Small intestine (tissue), 7 donors: ENCODE data around the gene ATRN. TPM values are rescaled to one million over a fixed set of nuclear protein-coding genes. Genes with fewer than 3 reads are reported as not detected.
"Not testable (repeated sequence)": the region's sequence is repeated elsewhere in the genome, so short reads cannot be mapped to it uniquely, and the experiment has no call there.

Experiments used
- DNase-seq, 2 donors: peaks; one replicate each; pipeline versions ENCODE4 v3.0.0 to v3.0.0-alpha.2; 2013
- FAIRE-seq: peaks from 2 replicates; lab custom pipeline; 2012; peaks lifted over from hg19 to GRCh38; lab: Jason Lieb, UNC
- H3K27ac ChIP-seq, 3 donors: one replicate each; pipeline ENCODE4 v1.5.1; 2013; ENCODE audit warnings: low read length in 2 of 3, mild to moderate bottlenecking in 2 of 3, control low read depth in 1 of 3, inconsistent platforms in 1 of 3, low read depth in 1 of 3, moderate library complexity in 1 of 3
- H3K27me3 ChIP-seq, 3 donors: one replicate each; pipeline ENCODE4 v1.6.1; 2013; ENCODE audit warnings: low read length in 3 of 3, inconsistent platforms in 1 of 3; ENCODE audit not compliant: control insufficient read depth in 3 of 3, insufficient read depth in 3 of 3
- H3K36me3 ChIP-seq, 3 donors: one replicate each; pipeline ENCODE4 v1.6.1; 2013; ENCODE audit warnings: low read length in 3 of 3, inconsistent platforms in 1 of 3, low read depth in 1 of 3, mild to moderate bottlenecking in 1 of 3, moderate library complexity in 1 of 3; ENCODE audit not compliant: control insufficient read depth in 3 of 3, insufficient read depth in 2 of 3
- H3K4me1 ChIP-seq, 3 donors: one replicate each; pipeline ENCODE4 v1.6.1; 2013; ENCODE audit warnings: low read length in 2 of 3, inconsistent platforms in 1 of 3, low read depth in 1 of 3, mild to moderate bottlenecking in 1 of 3, moderate library complexity in 1 of 3; ENCODE audit not compliant: control insufficient read depth in 3 of 3, insufficient read depth in 2 of 3
- H3K4me3 ChIP-seq, 3 donors: one replicate each; pipeline ENCODE4 v1.5.1; 2013; ENCODE audit warnings: low read length in 3 of 3, control low read depth in 1 of 3, inconsistent platforms in 1 of 3, low read depth in 1 of 3, mild to moderate bottlenecking in 1 of 3, moderate library complexity in 1 of 3
- H3K9me3 ChIP-seq, 2 donors: one replicate each; pipeline ENCODE4 v1.6.1; 2013; ENCODE audit warnings: low read depth in 1 of 2, low read length in 1 of 2; ENCODE audit not compliant: control insufficient read depth in 2 of 2, insufficient read depth in 1 of 2
- WGBS, 3 donors: extraction: QIAGEN DNeasy Blood & Tissue Kit; methylation state at CpG; one replicate each; pipeline ENCODE4 v1.1.7; 2013; 5-methylcytosine and 5-hydroxymethylcytosine counted together
- polyA plus RNA-seq, 4 donors: library from polyadenylated mRNA; stranded (reverse) in 3 of 4; unstranded in 1 of 4; fragments of 200-250 nt in 3 of 4; fragments of 120-200 nt in 1 of 4; gene quantifications; one replicate each; pipeline versions ENCODE4 v1.2.1 to v1.2.3, GENCODE V29; 2013
- donor health status: healthy with polysubstance abuse.
- donor health status: control.
- donor health status: control.
- donor health status: Bipolar disorder and iron deficiency.
- donor health status: healthy.

The ATRN gene
- polyA plus RNA-seq, 4 donors, result 11.4 to 126 (median 19.3) TPM

DNA sequence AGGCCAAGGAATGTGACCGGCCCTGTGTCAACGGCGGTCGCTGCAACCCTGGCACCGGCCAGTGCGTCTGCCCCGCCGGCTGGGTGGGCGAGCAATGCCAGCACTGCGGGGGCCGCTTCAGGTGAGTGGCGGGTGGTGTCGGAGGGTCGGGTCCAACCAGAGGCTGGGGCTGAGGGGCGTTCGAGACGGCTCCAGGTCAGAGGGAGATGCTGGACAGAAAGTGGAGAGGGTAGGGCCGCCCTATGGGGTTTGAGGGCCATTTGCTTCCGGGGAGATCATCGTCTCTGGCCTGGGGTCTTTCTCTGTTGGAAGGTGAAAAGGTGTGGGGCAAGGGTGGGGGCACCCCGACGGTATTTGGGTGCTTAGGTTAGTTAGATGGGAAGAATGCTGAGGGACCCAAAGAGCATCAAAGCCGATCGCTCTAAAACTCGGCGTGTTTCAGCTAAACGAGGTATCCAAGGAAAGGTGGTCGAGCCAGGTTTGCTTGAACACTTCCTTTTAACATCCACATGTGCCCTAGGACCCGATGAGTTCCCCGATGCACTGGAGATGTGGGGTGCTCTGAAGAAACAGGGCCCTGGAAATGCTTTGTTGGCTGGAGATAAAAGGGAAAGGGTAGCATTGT, 691 bp downstream of the ATRN start:
- no peaks in the 10 kb centered on the region for H3K27me3 ChIP-seq
- H3K27ac ChIP-seq, result peak overlapping the region; percentile 73 to 79 (median 75)
- H3K4me3 ChIP-seq, result peak overlapping the region; percentile 83 to 98 (median 90)
- no peaks in the 10 kb centered on the region for H3K9me3 ChIP-seq
- WGBS, 3 donors, result 0 to 1% (median 1%) methylated on average over 30 of the region's 30 CpGs
- H3K4me1 ChIP-seq, result peaks cover 2 to 17% (median 17%) of the 10 kb centered on the region in 3 donors
- peaks cover 0 to 5% (median 0%) of the 10 kb centered on the region in 3 donors for H3K36me3 ChIP-seq
- no peak for FAIRE-seq
- peak in 1 of 2 donors; percentile 46 for DNase-seq

DNA sequence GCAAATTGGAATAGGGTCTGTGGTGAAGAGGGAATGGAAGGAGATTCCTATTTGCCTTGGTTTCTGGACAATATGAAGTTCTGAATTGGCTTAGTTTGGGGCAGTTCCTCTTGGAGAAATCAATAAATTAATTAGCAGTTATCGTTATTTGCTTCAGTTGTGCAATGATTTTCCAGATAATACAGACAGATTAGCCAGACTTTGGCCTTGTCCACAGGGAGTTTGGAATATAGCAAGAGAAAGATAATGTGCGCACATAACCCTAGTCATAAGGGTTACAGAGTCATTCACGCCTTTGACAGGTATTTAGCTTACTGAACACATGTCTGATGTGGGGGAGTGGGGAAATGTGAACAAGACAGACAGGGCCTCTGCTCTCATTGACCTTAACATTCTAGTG, 1.3 kb downstream of the ATRN start:
- Histone ChIP-seq H3K27ac (peak overlapping the region in 2 of 3 donors; percentile 75 to 79), H3K4me1 (peaks cover 2 to 17% (median 17%) of the 10 kb centered on the region in 3 donors), H3K27me3 (no peaks in the 10 kb centered on the region), H3K36me3 (peaks cover 0 to 5% (median 0%) of the 10 kb centered on the region in 3 donors), H3K4me3 (peak overlapping the region in 2 of 3 donors; percentile 83 to 98), H3K9me3 (no peaks in the 10 kb centered on the region)
- FAIRE-seq, result no peak
- WGBS, 3 donors, result 17 to 58% (median 24%) methylated on average over 3 of the region's 3 CpGs
- peak; percentile 64 to 93 for DNase-seq

DNA sequence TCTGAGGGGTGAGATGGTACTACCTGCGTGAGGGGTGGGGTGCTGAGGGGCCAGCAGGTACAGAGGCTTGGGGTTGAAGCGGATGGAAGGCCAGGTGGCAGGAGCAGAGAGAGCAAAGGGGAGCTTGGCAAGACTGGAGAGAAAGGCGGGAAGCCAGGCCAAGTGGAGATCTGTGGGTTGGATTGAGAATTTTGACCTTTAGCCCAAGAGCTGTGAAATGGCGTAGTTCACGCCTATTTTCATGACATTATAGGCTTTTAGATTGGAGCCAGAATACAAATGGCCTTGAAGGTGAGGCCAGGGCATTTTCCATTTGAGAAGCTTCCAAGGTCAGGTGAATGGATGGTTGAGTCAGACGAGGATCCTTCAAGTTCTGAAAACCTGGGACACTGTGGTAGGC, 2.5 kb downstream of the ATRN start:
- Histone ChIP-seq H3K9me3 (no peaks in the 10 kb centered on the region), H3K36me3 (peaks cover 0 to 5% (median 2%) of the 10 kb centered on the region in 3 donors), H3K27ac (peak overlapping the region in 2 of 3 donors; percentile 7 to 25), H3K4me3 (peak overlapping the region in 2 of 3 donors; percentile 2 to 98), H3K27me3 (no peaks in the 10 kb centered on the region), H3K4me1 (peaks cover 2 to 17% (median 17%) of the 10 kb centered on the region in 3 donors)
- FAIRE-seq (no peak), DNase-seq (peak; percentile 16 to 64)
- 25 to 66% (median 37%) methylated on average over 6 of the region's 6 CpGs for WGBS, 3 donors

DNA sequence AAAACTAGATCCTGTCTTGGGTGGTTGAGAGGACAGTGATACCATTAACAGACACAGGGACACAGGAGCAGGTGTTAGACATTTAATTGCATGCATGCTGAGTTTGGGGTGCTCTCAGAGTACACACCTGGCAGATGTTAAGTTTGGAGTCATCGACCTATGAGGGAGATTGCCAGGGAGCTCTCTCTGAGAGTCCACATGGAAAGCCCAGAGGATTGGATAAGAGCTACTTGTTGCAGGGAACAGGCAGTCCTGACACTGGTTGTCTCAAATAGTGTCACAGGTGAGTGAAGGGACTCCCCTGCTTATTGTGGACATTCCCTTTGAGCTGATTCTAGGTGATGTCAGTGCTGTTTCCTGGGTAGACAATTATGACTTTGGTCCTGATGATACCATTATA, 3.1 kb downstream of the ATRN start:
- H3K27me3 ChIP-seq, result no peaks in the 10 kb centered on the region
- DNase-seq (peak in 1 of 2 donors; percentile 40), FAIRE-seq (no peak)
- WGBS, 3 donors, result 15 to 67% (median 40%) methylated on average over 1 of the region's 1 CpG
- H3K4me1 ChIP-seq, result peaks cover 2 to 17% (median 17%) of the 10 kb centered on the region in 3 donors
- no peaks in the 10 kb centered on the region for H3K9me3 ChIP-seq
- no peak overlapping the region for H3K27ac ChIP-seq
- H3K36me3 ChIP-seq, result peaks cover 0 to 5% (median 2%) of the 10 kb centered on the region in 3 donors
- peak overlapping the region in 1 of 3 donors; percentile 98 for H3K4me3 ChIP-seq

DNA sequence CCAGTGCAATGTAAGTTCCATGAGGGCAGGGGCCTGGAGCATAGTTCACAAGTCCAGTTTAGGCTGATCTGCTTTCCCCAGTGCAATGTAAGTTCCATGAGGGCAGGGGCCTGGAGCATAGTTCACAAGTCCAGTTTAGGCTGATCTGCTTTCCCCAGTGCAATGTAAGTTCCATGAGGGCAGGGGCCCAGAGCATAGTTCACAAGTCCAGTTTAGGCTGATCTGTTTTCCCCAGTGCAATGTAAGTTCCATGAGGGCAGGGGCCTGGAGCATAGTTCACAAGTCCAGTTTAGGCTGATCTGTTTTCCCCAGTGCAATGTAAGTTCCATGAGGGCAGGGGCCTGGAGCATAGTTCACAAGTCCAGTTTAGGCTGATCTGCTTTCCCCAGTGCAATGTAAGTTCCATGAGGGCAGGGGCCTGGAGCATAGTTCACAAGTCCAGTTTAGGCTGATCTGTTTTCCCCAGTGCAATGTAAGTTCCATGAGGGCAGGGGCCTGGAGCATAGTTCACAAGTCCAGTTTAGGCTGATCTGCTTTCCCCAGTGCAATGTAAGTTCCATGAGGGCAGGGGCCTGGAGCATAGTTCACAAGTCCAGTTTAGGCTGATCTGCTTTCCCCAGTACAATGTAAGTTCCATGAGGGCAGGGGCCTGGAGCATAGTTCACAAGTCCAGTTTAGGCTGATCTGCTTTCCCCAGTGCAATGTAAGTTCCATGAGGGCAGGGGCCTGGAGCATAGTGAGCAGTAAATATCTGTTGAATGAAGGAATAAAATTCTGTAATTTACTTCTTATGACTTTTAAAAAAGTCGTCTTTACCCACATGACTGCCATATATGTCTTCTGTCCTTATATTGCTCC, 6.4 kb downstream of the ATRN start:
- H3K27me3 ChIP-seq, FAIRE-seq, H3K27ac ChIP-seq, H3K36me3 ChIP-seq, H3K9me3 ChIP-seq, H3K4me3 ChIP-seq, DNase-seq: not testable (repeated sequence)
- WGBS, 3 donors, result 86 to 95% (median 94%) methylated on average over 1 of the region's 1 CpG
- H3K4me1 ChIP-seq, result peaks cover 2 to 17% (median 16%) of the 10 kb centered on the region in 3 donors

DNA sequence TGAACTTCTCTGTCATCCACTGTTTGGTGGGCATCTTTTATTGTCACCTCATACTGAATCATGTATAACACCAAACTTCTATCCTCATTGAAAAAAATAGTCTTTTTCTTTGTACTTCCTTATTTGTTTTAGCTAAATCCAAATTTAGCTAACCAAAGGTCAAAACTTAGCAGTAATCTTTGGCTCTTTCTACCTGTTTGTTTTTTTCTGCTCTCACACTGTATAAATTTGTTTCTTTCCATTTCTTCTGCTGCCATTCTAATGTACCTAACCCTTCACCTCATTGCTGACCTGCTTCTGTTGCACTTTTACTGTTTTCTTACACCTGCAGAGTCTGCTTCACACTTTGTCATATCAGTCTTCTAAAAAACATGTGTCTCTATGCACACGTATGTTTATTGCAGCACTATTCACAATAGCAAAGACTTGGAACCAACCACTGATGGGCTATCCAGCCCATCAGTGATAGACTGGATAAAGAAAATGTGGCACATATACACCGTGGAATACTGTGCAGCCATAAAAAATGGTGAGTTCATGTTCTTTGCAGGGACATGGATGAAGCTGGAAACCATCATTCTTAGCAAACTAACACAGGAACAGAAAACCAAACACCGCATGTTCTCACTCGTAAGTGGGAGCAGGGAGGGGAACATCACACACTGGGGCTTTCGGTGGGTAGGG, 7.2 kb downstream of the ATRN start:
- Histone ChIP-seq H3K27ac (no peak overlapping the region), H3K36me3 (peaks cover 0 to 5% (median 5%) of the 10 kb centered on the region in 3 donors), H3K4me3 (no peak overlapping the region), H3K9me3 (no peaks in the 10 kb centered on the region), H3K27me3 (no peaks in the 10 kb centered on the region), H3K4me1 (peaks cover 0 to 11% (median 9%) of the 10 kb centered on the region in 3 donors)
- 75 to 85% (median 76%) methylated on average over 5 of the region's 5 CpGs for WGBS, 3 donors
- DNase-seq, result no peak
- FAIRE-seq, result no peak

DNA sequence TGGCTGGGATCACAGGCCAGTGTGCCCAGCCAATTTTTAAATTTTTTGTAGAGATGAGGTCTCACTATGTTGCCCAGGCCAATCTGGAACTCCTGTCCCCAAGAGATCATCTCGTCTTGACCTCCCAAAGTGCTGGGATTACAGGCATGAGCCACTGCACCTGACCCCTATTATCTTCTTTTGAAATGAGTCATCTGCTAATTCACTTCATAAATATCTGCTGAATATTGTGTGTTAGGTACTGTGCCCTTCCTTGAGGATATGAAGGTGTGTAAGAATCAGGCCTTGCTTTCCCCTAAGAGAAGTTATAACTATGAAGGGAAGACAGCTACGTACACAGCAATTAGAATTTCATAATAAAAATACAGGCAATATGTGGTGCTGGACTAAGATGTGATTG, 8.2 kb downstream of the ATRN start:
- Histone ChIP-seq H3K36me3 (peaks cover 0 to 5% (median 3%) of the 10 kb centered on the region in 3 donors), H3K4me3 (no peak overlapping the region), H3K4me1 (peaks cover 0 to under 1% (median under 1%) of the 10 kb centered on the region in 3 donors), H3K9me3 (no peaks in the 10 kb centered on the region), H3K27me3 (no peaks in the 10 kb centered on the region), H3K27ac (no peak overlapping the region)
- no peak for FAIRE-seq
- DNase-seq, result peak in 1 of 2 donors; percentile 56
- WGBS, 3 donors, result 52 to 77% (median 75%) methylated on average over 2 of the region's 2 CpGs
